HCT116 (cell line): ENCODE measurements around the gene CPED1. TPM values are rescaled to one million over a fixed set of nuclear protein-coding genes. Genes with fewer than 3 reads are reported as not detected.

ENCODE experiments used
- ATAC-seq: fragments of 200-7000 bp; cut with Tn5 transposase; 2 replicates; pipeline ENCODE4 v1.9.1; 2020; ENCODE audit warnings: mild to moderate bottlenecking, moderate library complexity
- BruUV-seq: library from RNA; stranded (reverse); fragments of 400-500 nt; replicated peaks from 2 replicates; lab custom pipeline; 2021; lab: Mats Ljungman, UMichigan
- CTCF ChIA-PET: fragments of 300-600 bp; sonication (Branson Sonifier 250); formaldehyde crosslinking; loops from one replicate; lab custom pipeline; 2021; ENCODE audit warnings: antibody characterized with exemption; lab: Charles Lee
- POLR2A ChIA-PET: fragments of 300-600, 350-600 bp; sonication (Branson Sonifier 250); formaldehyde crosslinking; loops from one replicate; lab custom pipeline; 2021; ENCODE audit warnings: antibody characterized with exemption; lab: Charles Lee
- RAD21 ChIA-PET, 2 experiments: fragments of 300-600 bp; sonication (Branson Sonifier 250); formaldehyde crosslinking; loops; one replicate each; lab custom pipeline; 2023; ENCODE audit warnings: low total read pairs in 2 of 2; ENCODE audit not compliant: uncharacterized antibody in 2 of 2, unreplicated experiment in 2 of 2, low non-redundant PET in 1 of 2; lab: Charles Lee
- DNase-seq: peaks from one replicate; pipeline ENCODE4 v3.0.0-alpha.2; 2010; ENCODE audit warnings: low read depth, low spot score
- H2AFZ ChIP-seq: fragments of 200-600 bp; shearing (Covaris generic), sonication (generic); 2 replicates; pipeline ENCODE4 v1.6.1; 2017; ENCODE audit warnings: low read depth, mixed run types, mixed read lengths, antibody characterized with exemption, low read length; ENCODE audit not compliant: poor library complexity, severe bottlenecking
- H3K27ac ChIP-seq: 2 replicates; pipeline ENCODE4 v1.5.1; 2012; ENCODE audit warnings: low read depth, low read length
- H3K27me3 ChIP-seq: fragments of 200-600 bp; sonication (generic); 2 replicates; pipeline ENCODE4 v1.6.1; 2016; ENCODE audit warnings: mixed run types, low read length, mixed read lengths; ENCODE audit not compliant: insufficient read depth
- H3K36me3 ChIP-seq, 2 experiments: fragments of 200-500 bp in 1 of 2; fragments of 200-600 bp in 1 of 2; sonication (Bioruptor generic) in 1 of 2; sonication (generic) in 1 of 2; 2 replicates each; pipeline versions ENCODE4 v1.5.1 to v1.6.1; 2014 to 2016; ENCODE audit warnings: low read length in 2 of 2, inconsistent platforms in 1 of 2, mixed read lengths in 1 of 2, mixed run types in 1 of 2; ENCODE audit not compliant: insufficient read depth in 2 of 2, control insufficient read depth in 1 of 2
- H3K4me1 ChIP-seq, 2 experiments: fragments of 200-600 bp in 1 of 2; sonication (generic) in 1 of 2; 2 replicates each; pipeline versions ENCODE4 v1.5.1 to v1.6.1; 2012 to 2017; ENCODE audit warnings: low read length in 2 of 2, inconsistent platforms in 1 of 2, mild to moderate bottlenecking in 1 of 2, mixed read lengths in 1 of 2, mixed run types in 1 of 2, moderate library complexity in 1 of 2; ENCODE audit not compliant: insufficient read depth in 2 of 2, control insufficient read depth in 1 of 2
- H3K4me2 ChIP-seq: fragments of 200-600 bp; sonication (generic); 2 replicates; pipeline ENCODE4 v1.6.1; 2017; ENCODE audit warnings: mixed run types, low read length, mixed read lengths
- H3K4me3 ChIP-seq, 2 experiments: fragments of 200-600 bp in 1 of 2; sonication (generic) in 1 of 2; replicated peaks in 1 of 2; 2 replicates each; pipeline ENCODE4 v1.5.1; 2011 to 2016; ENCODE audit warnings: low read length in 2 of 2, control low read depth in 1 of 2, low read depth in 1 of 2, mild to moderate bottlenecking in 1 of 2, mixed read lengths in 1 of 2, mixed run types in 1 of 2
- H3K79me2 ChIP-seq: fragments of 200-600 bp; sonication (generic); 2 replicates; pipeline ENCODE4 v1.6.1; 2017; ENCODE audit warnings: mild to moderate bottlenecking, mixed run types, low read length, moderate library complexity, mixed read lengths; ENCODE audit not compliant: insufficient read depth
- H3K9ac ChIP-seq: fragments of 200-600 bp; sonication (generic); 2 replicates; pipeline ENCODE4 v1.6.1; 2016; ENCODE audit warnings: low read length, mixed read lengths
- H3K9me2 ChIP-seq: fragments of 200-600 bp; sonication (generic), shearing (Covaris generic); 2 replicates; pipeline ENCODE4 v1.6.1; 2017; ENCODE audit warnings: mixed run types, mild to moderate bottlenecking, moderate library complexity; ENCODE audit not compliant: insufficient read depth
- H3K9me3 ChIP-seq, 2 experiments: fragments of 200-500 bp in 1 of 2; fragments of 200-600 bp in 1 of 2; sonication (Bioruptor generic) in 1 of 2; sonication (generic) in 1 of 2; 2 replicates each; pipeline ENCODE4 v1.6.1; 2014 to 2017; ENCODE audit warnings: low read length in 2 of 2, mixed read lengths in 2 of 2, inconsistent platforms in 1 of 2, low read depth in 1 of 2, mild to moderate bottlenecking in 1 of 2, mixed run types in 1 of 2, moderate library complexity in 1 of 2; ENCODE audit not compliant: control insufficient read depth in 1 of 2, insufficient read depth in 1 of 2
- H4K20me1 ChIP-seq: fragments of 200-600 bp; sonication (generic), shearing (Covaris generic); 2 replicates; pipeline ENCODE4 v1.6.1; 2017; ENCODE audit warnings: mixed run types, mild to moderate bottlenecking, moderate library complexity; ENCODE audit not compliant: insufficient read depth
- CBX3 ChIP-seq: IDR thresholded peaks from 2 replicates; pipeline ENCODE4 v1.6.1; 2012; ENCODE audit warnings: low read depth
- CEBPB ChIP-seq: IDR thresholded peaks from 2 replicates; pipeline ENCODE4 v1.6.1; 2012; ENCODE audit warnings: low read depth
- EGR1 ChIP-seq: IDR thresholded peaks from 2 replicates; pipeline ENCODE4 v1.6.1; 2012; ENCODE audit warnings: low read depth
- ELF1 ChIP-seq: IDR thresholded peaks from 2 replicates; pipeline ENCODE4 v1.6.1; 2012; ENCODE audit warnings: low read depth, borderline replicate concordance
- EZH2phosphoT487 ChIP-seq: fragments of 200-600 bp; IDR thresholded peaks from 2 replicates; pipeline ENCODE4 v1.6.1; 2018; ENCODE audit warnings: antibody characterized with exemption, borderline replicate concordance
- FOSL1 ChIP-seq: IDR thresholded peaks from 2 replicates; pipeline ENCODE4 v1.6.1; 2012; ENCODE audit warnings: low read depth
- JUND ChIP-seq: IDR thresholded peaks from 2 replicates; pipeline ENCODE4 v1.6.1; 2012
- MAX ChIP-seq: IDR thresholded peaks from 2 replicates; pipeline ENCODE4 v1.6.1; 2012
- POLR2A ChIP-seq: IDR thresholded peaks from 2 replicates; pipeline ENCODE4 v1.7.0; 2011; ENCODE audit warnings: borderline replicate concordance; ENCODE audit not compliant: insufficient read depth, insufficient read length; ENCODE audit errors: extremely low read depth
- POLR2AphosphoS5 ChIP-seq: IDR thresholded peaks from 2 replicates; pipeline ENCODE4 v1.6.1; 2011; ENCODE audit warnings: mild to moderate bottlenecking, low read depth, low read length, moderate library complexity
- RAD21 ChIP-seq: IDR thresholded peaks from 2 replicates; pipeline ENCODE4 v1.6.1; 2012; ENCODE audit warnings: low read depth, mild to moderate bottlenecking
- SIN3A ChIP-seq: IDR thresholded peaks from 2 replicates; pipeline ENCODE4 v1.6.1; 2012; ENCODE audit warnings: low read depth
- TCF7L2 ChIP-seq: IDR thresholded peaks from 2 replicates; pipeline ENCODE4 v1.7.0; 2011; ENCODE audit warnings: borderline replicate concordance, inconsistent platforms; ENCODE audit not compliant: insufficient read depth, insufficient read length; ENCODE audit errors: extremely low read depth
- YY1 ChIP-seq: IDR thresholded peaks from 2 replicates; pipeline ENCODE4 v1.6.1; 2011; ENCODE audit warnings: low read length, low read depth, moderate library complexity, mild to moderate bottlenecking; ENCODE audit not compliant: insufficient replicate concordance; ENCODE audit errors: extremely low read depth
- ZFX ChIP-seq: fragments of 450-650 bp; IDR thresholded peaks from 2 replicates; pipeline ENCODE4 v1.6.1; 2017
- ZNF274 ChIP-seq: fragments of 200-500 bp; sonication (Bioruptor generic); IDR thresholded peaks from 2 replicates; pipeline ENCODE4 v1.6.1; 2014; ENCODE audit warnings: mild to moderate bottlenecking, low read depth, low read length, inconsistent platforms
- intact Hi-C: fragments of 100-400 bp; cut with micrococcal nuclease; formaldehyde crosslinking; loops from 2 replicates; pipeline ENCODE4 v1.10.0; 2022
- total RNA-seq: library from RNA; stranded (reverse); gene quantifications from one replicate; pipeline ENCODE4 v1.2.1, GENCODE V29; 2021; ENCODE audit not compliant: unreplicated experiment
- TF ChIP-seq, protein P1 (sequence below): IDR thresholded peaks from 2 replicates; pipeline ENCODE4 v1.6.1; 2012; ENCODE audit warnings: low read depth
- TF ChIP-seq, protein P2 (sequence below): IDR thresholded peaks from 2 replicates; pipeline ENCODE4 v1.6.1; 2012
- TF ChIP-seq, protein P3 (sequence below), 3 experiments: fragments of 200-600 bp in 1 of 3; sonication (generic) in 1 of 3; IDR thresholded peaks in 2 of 3; conservative IDR thresholded peaks in 1 of 3; 2 replicates each; pipeline ENCODE4 v1.5.1; 2012 to 2017; ENCODE audit warnings: low read depth in 2 of 3, low read length in 2 of 3, antibody characterized with exemption in 1 of 3, borderline replicate concordance in 1 of 3, control low read depth in 1 of 3, mild to moderate bottlenecking in 1 of 3, mixed read lengths in 1 of 3, mixed run types in 1 of 3, moderate library complexity in 1 of 3; ENCODE audit not compliant: insufficient read depth in 1 of 3
- TF ChIP-seq, protein P4 (sequence below): IDR thresholded peaks from 2 replicates; pipeline ENCODE4 v1.6.1; 2011; ENCODE audit warnings: mild to moderate bottlenecking, low read length, moderate library complexity; ENCODE audit not compliant: insufficient replicate concordance; ENCODE audit errors: extremely low read depth

The CPED1 gene
- total RNA-seq, 1 experiment from 2014 or later = 1.2 TPM

- ChIA-PET RAD21 (no interaction called here), CTCF (no interaction called here), POLR2A (no interaction called here)
- no TSS peak for BruUV-seq
- H3K4me3 ChIP-seq = no peak overlapping the region
- TF ChIP-seq MAX (no peak), ZNF274 (no peak), RAD21 (no peak), SIN3A (no peak), FOSL1 (no peak), ZFX (no peak), JUND (no peak), POLR2AphosphoS5 (no peak), CBX3 (no peak), ELF1 (no peak), TCF7L2 (no peak), EZH2phosphoT487 (no peak), CEBPB (no peak), EGR1 (no peak), POLR2A (no peak), YY1 (no peak)
- TF ChIP-seq, protein P1, sequence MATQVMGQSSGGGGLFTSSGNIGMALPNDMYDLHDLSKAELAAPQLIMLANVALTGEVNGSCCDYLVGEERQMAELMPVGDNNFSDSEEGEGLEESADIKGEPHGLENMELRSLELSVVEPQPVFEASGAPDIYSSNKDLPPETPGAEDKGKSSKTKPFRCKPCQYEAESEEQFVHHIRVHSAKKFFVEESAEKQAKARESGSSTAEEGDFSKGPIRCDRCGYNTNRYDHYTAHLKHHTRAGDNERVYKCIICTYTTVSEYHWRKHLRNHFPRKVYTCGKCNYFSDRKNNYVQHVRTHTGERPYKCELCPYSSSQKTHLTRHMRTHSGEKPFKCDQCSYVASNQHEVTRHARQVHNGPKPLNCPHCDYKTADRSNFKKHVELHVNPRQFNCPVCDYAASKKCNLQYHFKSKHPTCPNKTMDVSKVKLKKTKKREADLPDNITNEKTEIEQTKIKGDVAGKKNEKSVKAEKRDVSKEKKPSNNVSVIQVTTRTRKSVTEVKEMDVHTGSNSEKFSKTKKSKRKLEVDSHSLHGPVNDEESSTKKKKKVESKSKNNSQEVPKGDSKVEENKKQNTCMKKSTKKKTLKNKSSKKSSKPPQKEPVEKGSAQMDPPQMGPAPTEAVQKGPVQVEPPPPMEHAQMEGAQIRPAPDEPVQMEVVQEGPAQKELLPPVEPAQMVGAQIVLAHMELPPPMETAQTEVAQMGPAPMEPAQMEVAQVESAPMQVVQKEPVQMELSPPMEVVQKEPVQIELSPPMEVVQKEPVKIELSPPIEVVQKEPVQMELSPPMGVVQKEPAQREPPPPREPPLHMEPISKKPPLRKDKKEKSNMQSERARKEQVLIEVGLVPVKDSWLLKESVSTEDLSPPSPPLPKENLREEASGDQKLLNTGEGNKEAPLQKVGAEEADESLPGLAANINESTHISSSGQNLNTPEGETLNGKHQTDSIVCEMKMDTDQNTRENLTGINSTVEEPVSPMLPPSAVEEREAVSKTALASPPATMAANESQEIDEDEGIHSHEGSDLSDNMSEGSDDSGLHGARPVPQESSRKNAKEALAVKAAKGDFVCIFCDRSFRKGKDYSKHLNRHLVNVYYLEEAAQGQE = no peak
- TF ChIP-seq, protein P2, sequence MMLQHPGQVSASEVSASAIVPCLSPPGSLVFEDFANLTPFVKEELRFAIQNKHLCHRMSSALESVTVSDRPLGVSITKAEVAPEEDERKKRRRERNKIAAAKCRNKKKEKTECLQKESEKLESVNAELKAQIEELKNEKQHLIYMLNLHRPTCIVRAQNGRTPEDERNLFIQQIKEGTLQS = no peak
- TF ChIP-seq, protein P3, sequence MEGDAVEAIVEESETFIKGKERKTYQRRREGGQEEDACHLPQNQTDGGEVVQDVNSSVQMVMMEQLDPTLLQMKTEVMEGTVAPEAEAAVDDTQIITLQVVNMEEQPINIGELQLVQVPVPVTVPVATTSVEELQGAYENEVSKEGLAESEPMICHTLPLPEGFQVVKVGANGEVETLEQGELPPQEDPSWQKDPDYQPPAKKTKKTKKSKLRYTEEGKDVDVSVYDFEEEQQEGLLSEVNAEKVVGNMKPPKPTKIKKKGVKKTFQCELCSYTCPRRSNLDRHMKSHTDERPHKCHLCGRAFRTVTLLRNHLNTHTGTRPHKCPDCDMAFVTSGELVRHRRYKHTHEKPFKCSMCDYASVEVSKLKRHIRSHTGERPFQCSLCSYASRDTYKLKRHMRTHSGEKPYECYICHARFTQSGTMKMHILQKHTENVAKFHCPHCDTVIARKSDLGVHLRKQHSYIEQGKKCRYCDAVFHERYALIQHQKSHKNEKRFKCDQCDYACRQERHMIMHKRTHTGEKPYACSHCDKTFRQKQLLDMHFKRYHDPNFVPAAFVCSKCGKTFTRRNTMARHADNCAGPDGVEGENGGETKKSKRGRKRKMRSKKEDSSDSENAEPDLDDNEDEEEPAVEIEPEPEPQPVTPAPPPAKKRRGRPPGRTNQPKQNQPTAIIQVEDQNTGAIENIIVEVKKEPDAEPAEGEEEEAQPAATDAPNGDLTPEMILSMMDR (IDR thresholded peaks at IDR 0.05 in 2 of 3, conservative IDR thresholded peaks at IDR 0.05 in 1 of 3; ENCODE audit: borderline replicate concordance in 1 of 3, insufficient read depth in 1 of 3, low read depth in 2 of 3, low read length in 2 of 3) = no peak
- TF ChIP-seq, protein P4, sequence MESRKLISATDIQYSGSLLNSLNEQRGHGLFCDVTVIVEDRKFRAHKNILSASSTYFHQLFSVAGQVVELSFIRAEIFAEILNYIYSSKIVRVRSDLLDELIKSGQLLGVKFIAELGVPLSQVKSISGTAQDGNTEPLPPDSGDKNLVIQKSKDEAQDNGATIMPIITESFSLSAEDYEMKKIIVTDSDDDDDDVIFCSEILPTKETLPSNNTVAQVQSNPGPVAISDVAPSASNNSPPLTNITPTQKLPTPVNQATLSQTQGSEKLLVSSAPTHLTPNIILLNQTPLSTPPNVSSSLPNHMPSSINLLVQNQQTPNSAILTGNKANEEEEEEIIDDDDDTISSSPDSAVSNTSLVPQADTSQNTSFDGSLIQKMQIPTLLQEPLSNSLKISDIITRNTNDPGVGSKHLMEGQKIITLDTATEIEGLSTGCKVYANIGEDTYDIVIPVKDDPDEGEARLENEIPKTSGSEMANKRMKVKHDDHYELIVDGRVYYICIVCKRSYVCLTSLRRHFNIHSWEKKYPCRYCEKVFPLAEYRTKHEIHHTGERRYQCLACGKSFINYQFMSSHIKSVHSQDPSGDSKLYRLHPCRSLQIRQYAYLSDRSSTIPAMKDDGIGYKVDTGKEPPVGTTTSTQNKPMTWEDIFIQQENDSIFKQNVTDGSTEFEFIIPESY = no peak
- H3K27me3 ChIP-seq = no peaks in the 10 kb centered on the region
- no peaks in the 10 kb centered on the region for H3K9me3 ChIP-seq
- H3K4me2 ChIP-seq = no peak overlapping the region
- H3K36me3 ChIP-seq = no peaks in the 10 kb centered on the region
- no peak overlapping the region for H3K27ac ChIP-seq
- intact Hi-C loops = no loop called here
- no peaks in the 10 kb centered on the region for H3K4me1 ChIP-seq
- ATAC-seq (no peak), DNase-seq (no peak)
- no peak overlapping the region for H3K9ac ChIP-seq
- H4K20me1 ChIP-seq = no peaks in the 10 kb centered on the region
- no peaks in the 10 kb centered on the region for H3K9me2 ChIP-seq
- no peaks in the 10 kb centered on the region for H3K79me2 ChIP-seq
- H2AFZ ChIP-seq = no peak overlapping the region
These were observed 207.4 kb downstream of the CPED1 start for GRCh38 chr7:121195874-121196273.
